GM12892 (cell line): ENCODE data around the gene PRKAR2B.
"Not testable (repeated sequence)": the region's sequence is repeated elsewhere in the genome, so short reads cannot be mapped to it uniquely, and the experiment has no call there.

Source experiments
- DNase-seq: peaks from one replicate; pipeline ENCODE4 v3.0.0; 2011; ENCODE audit not compliant: insufficient read length
- FAIRE-seq: peaks from 2 replicates; lab custom pipeline; 2011; peaks lifted over from hg19 to GRCh38; lab: Jason Lieb, UNC
- POLR2A ChIP-seq: IDR thresholded peaks from 2 replicates; pipeline ENCODE4 v1.6.1; 2011; ENCODE audit warnings: low read depth, low read length, control low read depth
- POLR2AphosphoS5 ChIP-seq: IDR thresholded peaks from 2 replicates; pipeline ENCODE4 v1.6.1; 2011; ENCODE audit warnings: low read depth, low read length, control low read depth
- TAF1 ChIP-seq: IDR thresholded peaks from 2 replicates; pipeline ENCODE4 v1.6.1; 2011; ENCODE audit warnings: low read depth, mild to moderate bottlenecking, control low read depth, low read length, borderline replicate concordance

Gene PRKAR2B

DNA sequence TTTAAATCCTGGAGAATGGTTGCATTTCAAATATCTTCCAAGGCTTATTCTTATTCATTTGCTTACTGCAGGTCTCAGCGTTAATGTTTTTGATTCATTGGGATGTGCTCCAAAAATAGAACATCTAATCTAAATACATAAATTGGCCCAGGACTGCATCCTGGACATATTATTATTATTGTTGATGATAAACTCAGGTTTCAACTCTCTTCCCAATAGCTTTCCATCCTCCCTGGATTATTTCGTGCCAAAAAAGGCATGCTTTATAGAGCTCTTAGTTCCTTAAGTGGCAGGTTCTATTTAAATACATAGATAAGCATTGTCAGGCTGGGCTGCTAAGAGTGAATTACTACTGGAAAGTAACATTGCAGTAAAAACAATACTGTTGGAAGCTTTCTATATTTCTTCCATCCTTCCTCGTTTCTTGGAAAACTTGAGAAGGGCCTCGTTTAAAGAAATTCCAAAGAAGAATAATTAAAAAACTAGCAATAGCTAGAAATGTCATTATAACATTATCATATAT is 14.7 kb upstream of the PRKAR2B start:
- FAIRE-seq: no peak
- TF ChIP-seq TAF1 (no peak), POLR2A (no peak), POLR2AphosphoS5 (no peak)

DNA sequence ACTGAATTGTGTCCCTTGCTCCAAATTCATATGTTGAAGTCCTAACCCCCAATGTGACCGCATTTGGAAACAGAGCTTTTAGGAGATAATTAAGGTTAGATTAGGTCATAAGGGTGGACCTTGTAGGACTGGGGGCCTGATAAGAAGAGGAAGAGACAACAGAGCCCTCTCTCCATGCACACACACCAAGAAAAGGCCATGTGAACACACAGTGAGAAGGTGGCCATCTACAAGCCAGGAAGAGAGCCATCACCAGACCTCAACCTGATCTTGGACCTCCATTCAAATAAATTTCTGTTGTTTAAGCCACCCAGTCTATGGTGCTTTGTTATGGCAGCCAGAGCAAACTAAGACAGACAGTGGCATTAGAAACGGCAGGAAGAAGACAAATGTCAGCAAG is 12.5 kb upstream of the PRKAR2B start:
- FAIRE-seq: no peak
- no peak for TF ChIP-seq TAF1
- TF ChIP-seq POLR2AphosphoS5: no peak
- TF ChIP-seq POLR2A: no peak
- DNase-seq: no peak

More for the DNA sequence above, 14.7 kb upstream of the PRKAR2B start:
- no peak for DNase-seq

DNA sequence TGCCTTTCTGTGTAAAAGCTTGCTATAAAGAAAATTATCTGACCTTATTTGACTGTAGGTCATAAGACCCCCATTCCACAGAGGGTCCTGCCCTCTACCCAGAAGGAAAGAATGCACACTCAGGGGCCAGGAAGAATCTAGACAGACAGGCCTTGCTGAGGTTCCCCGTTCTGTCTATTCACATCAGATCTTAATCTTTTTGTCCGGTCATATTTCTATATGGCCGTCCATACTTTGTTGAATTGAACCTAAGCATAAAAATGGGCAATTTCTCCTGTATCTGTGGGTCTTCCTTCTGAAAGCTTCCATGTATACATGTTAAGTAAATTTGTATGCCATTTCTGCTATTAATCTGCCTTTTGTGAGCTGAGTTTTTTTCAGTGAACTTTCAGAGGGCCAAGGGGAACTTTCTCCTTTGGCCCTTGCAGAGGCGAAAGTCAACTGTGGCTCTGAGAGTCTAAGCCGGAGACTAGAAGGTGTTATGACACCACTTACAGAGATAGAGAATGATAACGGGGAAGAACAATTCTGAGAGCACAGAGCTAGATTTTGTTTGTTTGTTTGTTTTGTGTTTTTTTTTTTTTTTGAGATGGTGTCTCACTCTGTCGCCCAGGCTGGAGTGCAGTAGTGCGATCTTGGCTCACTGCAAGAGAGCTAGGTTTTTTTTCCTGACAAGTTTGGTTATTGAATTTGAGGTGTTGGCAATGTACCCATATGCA is 11.6 kb upstream of the PRKAR2B start:
- DNase-seq (no peak), FAIRE-seq (no peak)
- no peak for TF ChIP-seq POLR2A
- TF ChIP-seq TAF1: no peak
- no peak for TF ChIP-seq POLR2AphosphoS5

DNA sequence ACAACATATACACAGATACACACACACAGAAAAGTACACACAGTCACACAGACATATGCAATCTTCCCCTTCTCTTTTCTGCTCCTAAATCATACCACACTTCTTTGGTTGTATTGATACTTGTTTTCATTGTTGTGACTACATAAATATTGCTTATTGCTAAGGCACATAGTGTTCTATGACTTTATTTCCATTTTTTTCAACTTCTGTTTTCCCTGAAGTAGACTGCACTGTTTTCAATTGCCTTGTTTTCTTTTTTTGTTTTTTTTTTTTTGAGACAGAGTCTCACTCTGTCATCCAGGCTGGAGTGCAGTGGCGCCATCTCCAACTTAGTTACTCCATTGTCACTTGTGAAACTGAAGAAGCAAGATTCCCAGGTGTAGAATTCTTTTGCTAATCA is 10.0 kb upstream of the PRKAR2B start:
- FAIRE-seq: no peak
- DNase-seq: no peak
- TF ChIP-seq TAF1: no peak
- TF ChIP-seq POLR2AphosphoS5: no peak
- no peak for TF ChIP-seq POLR2A

DNA sequence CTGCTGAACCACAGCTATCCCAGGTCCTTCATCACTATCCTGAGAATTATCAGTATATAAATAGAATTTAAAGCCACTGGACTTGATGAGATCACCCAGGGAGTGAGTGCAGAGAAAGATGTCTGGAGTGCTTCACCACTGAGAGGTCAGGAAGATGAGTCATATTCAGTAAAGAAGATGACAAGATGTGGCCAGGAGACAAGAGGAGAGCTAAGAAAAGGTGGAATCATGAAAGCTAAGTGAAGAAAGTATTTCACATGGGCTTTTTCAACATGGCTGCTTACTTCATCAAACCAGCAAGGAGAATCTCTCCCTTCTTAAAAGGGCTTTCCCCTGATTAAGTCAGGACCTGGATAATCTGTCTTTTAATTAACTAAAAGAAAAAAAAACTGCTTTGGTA is 9.1 kb upstream of the PRKAR2B start:
- DNase-seq (no peak), FAIRE-seq (no peak)
- TF ChIP-seq POLR2AphosphoS5 (no peak), TAF1 (no peak), POLR2A (no peak)

DNA sequence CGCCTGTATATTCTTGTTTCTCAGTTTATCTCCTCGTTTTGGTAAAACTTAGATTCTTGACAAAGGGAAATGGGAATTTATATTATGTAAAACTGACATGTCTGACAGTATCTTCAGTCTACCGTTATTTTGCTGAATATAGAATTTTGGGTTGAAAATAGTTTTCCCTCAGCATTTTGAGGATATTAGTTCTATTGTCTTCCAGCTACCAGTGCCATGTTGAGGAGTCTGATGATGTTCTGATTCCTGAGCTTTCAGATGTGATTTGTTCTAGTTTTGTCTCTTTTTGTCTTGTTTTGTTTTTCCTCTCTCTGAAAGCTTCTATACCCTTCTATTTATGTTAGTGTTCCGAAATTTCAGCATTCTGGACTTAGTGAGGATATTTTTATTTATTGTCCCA is 8.0 kb upstream of the PRKAR2B start:
- no peak for TF ChIP-seq POLR2A
- no peak for TF ChIP-seq TAF1
- TF ChIP-seq POLR2AphosphoS5: no peak
- FAIRE-seq: no peak
- DNase-seq: no peak

DNA sequence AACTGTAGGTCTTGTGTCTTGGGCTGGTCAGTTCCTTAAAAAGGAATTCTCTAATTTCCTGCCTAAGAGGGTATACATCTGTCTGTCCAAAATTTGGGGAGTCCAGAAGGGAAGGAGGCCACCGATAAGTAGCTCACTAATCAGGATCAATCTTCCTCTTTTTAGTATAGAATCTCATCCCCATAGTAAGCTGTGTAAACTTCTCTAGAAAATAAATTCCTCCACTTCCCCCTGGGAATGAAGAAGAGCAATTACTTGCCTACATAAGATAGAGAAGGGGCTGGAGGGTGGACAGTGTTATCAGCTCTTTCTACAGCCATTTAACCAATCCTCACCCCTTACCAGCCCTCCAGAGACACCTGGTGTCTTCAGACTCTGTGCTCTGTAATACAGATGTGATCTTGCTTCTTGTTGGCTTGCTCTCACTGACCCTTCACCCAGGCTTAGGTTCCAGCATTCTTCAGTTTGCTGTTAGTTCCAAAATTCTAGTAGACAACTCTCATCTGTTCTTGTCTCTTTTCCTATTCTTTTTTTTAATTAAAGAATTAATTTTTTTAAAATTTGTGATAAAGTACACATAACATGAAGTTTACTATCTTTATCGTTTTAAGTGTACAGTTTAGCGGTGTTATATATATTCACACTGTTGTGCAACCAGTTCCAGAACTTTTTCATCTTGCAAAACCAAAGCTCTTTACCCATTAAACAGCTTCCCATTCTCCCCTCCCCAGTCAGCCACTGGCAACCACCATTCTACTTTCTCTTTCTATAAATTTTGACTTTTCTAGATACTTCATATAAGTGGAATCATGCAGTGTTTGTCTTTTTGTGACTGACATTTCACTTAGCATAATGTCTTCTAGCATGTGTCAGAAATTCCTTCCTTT is 6.5 kb upstream of the PRKAR2B start:
- FAIRE-seq (no peak), DNase-seq (no peak)
- TF ChIP-seq TAF1 (no peak), POLR2A (no peak), POLR2AphosphoS5 (no peak)

DNA sequence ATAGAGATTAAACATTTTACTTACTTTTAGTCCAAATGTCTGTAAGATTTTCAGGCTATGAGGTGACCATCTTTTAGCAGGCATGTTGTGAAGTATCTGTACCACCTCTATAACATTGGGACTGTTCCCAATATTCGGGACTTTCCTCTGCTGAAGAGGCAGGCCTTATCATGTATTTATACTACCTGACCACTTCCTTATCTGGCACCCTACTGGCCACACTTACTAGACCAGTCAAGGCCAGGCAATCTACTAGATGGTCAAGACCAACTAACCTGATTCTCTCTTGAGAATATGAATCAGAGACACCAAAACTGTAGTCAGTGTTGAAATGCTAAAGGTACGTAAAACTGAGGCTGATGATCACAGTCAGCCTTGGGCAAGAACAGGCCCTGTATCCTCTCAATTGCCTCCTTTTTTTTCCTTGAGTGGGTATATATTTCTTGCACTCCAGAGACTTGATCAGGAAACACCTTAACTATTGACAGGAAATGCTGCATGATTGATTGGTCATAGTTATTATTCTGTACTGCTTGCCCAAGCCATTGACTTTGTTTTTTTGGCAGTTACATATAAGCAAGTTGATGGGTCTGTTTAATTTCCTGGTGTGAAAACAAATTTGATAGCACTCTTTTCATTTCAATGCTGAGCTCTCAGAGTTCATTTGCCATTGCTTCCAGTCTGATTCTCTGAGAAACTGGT is 5.2 kb upstream of the PRKAR2B start:
- FAIRE-seq (no peak), DNase-seq (no peak)
- no peak for TF ChIP-seq TAF1
- TF ChIP-seq POLR2A: no peak
- no peak for TF ChIP-seq POLR2AphosphoS5

DNA sequence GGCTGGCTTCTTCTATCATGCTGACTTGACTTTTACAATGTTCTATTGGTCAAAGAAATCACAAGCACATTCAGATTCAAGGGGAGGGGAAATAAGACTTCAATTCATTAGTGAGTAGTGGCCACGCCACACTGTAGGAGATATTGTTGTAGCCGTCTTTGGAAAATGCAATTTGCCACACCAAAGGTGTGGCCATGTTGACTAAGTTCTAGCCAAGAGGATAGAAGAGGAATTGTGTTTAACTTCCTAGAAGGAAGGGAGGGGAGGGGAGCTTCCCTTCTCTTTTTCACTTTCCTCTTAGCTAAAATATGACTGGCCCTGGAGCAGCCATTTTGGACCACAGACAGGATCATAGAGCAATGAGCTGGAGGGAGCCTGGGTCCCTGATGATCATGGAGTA is 3.4 kb upstream of the PRKAR2B start:
- DNase-seq (no peak), FAIRE-seq (no peak)
- no peak for TF ChIP-seq TAF1
- no peak for TF ChIP-seq POLR2A
- no peak for TF ChIP-seq POLR2AphosphoS5

DNA sequence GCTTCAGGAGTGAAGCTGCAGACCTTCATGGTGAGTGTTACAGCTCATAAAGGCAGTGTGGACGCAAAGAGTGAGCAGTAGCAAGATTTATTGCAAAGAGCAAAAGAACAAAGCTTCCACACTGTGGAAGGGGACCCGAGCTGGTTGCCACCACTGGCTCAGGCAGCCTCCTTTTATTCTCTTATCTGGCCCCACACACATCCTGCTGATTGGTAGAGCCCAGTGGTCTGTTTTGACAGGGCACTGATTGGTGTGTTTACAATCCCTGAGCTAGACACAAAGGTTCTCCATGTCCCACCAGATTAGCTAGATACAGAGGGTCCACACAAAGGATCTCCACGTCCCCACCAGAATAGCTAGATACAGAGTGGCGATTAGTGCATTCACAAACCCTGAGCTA is 2.7 kb upstream of the PRKAR2B start:
- not testable (repeated sequence) for DNase-seq, FAIRE-seq

DNA sequence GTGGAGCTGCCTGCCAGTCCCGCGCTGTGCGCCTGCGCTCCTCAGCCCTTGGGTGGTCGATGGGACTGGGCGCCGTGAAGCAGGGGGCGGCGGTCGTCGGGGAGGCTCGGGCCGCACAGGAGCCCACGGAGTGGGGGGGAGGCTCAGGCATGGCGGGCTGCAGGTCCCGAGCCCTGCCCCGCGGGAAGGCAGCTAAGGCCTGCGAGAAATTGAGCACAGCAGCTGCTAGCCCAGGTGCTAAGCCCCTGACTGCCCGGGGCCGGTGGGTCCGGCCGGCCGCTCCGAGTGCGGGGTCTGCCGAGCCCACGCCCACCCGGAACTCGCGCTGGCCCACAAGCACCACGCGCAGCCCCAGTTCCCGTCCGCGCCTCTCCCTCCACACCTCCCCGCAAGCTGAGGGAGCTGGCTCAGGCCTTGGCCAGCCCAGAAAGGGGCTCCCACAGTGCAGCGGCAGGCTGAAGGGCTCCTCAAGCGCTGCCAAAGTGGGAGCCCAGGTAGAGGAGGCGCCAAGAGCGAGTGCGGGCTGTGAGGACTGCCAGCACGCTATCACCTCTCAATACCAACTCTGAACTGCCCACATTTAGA is 2.1 kb upstream of the PRKAR2B start:
- not testable (repeated sequence) for FAIRE-seq

DNA sequence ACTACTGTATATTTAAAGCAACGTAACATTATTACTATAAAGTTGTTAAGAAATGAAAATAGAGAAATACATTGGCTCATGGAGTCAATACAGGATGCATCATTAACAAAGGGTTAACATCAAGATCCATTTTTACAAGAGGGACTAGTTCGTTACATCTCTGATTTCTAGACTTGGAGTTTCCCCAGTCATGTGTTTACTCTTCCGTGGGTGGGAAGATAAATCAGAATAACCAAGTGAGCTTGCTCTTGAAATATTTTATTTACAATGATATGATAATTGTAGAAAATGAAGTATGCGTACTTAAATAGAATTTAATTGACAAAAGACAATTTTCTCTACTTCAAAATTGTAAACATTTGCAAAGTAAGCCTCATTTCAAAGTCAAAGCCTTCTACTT is 1.0 kb upstream of the PRKAR2B start:
- DNase-seq: no peak
- TF ChIP-seq POLR2A: no peak
- TF ChIP-seq POLR2AphosphoS5: no peak
- no peak for TF ChIP-seq TAF1
- FAIRE-seq: no peak

More for the DNA sequence above, 2.1 kb upstream of the PRKAR2B start:
- DNase-seq: not testable (repeated sequence)
